Measurements from ENCODE around the gene WASF3. TPM values are rescaled to one million over a fixed set of nuclear protein-coding genes. Genes with fewer than 3 reads are reported as not detected.

WASF3 gene
- total RNA-seq, 2 experiments from 2014 or later = 0.37 to 0.44 TPM

DNA sequence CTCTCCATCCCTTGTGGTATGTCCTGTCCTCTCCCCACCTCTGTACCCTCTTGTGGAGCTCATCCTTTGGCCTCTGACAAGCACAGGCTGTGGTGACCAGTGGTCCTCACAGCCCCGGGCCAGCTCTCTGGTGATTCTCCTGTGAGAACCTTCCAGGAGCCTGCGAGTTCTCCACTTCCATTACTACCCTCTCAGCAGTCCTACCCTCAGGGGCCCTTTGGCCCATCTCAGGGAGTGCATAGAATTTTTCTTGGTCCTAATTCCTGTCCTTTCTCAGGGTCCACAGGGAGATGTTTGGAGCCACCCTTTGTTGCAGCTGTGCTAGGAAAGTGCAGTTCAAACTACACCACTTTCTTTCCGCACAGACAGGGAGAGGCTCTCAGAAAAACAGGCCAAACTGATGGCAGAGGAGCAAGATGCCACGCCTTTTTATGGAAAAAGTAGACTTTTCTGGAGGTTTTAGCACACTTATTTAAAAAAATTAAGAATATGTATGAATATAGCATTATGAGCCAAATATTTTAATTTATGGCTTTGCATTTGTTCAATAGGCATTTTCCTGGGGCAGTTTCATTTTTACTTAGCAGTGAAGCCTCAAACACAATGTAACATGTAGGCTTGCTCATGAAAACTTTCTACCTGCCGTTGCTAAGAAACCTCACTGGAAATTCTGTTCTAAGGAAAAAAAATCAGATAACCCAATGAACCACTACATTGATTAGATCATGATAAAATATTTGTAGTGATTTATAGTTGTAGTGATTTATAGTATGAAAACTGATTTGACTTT is 111.1 kb downstream of the WASF3 start:
- intact Hi-C loops (cut with DNase I, micrococcal nuclease) = no loop called here
- Mint-ChIP-seq H3K4me1 (no peaks in the 10 kb centered on the region), H3K27me3 (peaks cover 6% of the 10 kb centered on the region), H3K4me3 (no peak overlapping the region), H3K36me3 (ENCODE audit: low read depth) (no peaks in the 10 kb centered on the region), H3K9me3 (ENCODE audit: low read depth) (no peaks in the 10 kb centered on the region), H3K27ac (no peak overlapping the region)
- CTCF ChIA-PET = interaction anchor here (0.9 to 1.3 kb wide), 2 partner anchors 19 to 111 kb away, joined by 3 read pairs; partner anchors contain the start of gene WASF3
- POLR2A ChIA-PET = no interaction called here
- ATAC-seq = no peak
- no peak for DNase-seq

DNA sequence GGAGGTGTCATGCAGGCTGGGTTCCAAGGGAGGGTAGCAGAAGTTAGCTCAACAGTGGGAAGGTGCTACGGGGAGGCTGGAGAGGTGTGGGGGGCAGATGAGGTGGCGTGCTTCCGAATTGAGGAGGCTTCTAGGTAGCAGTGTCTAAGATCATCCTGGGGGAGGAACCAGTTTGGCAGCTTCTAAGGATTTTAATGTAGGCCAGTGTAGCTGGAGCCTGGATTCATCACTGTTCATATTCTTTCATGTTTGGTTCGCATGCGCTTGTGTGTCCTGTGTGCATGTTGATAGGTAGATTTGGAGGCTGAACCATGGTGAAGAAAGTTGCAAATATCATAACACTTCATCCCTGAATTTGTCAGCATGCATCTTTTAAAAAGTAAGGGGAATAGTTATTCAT is 116.4 kb downstream of the WASF3 start:
- peaks cover 8% of the 10 kb centered on the region for H3K27me3 Mint-ChIP-seq
- H3K27ac Mint-ChIP-seq = no peak overlapping the region
- no peak for ATAC-seq
- H3K4me1 Mint-ChIP-seq = no peaks in the 10 kb centered on the region
- DNase-seq = no peak
- H3K36me3 Mint-ChIP-seq (ENCODE audit: low read depth) = no peaks in the 10 kb centered on the region
- intact Hi-C loops (cut with DNase I, micrococcal nuclease) = no loop called here
- H3K4me3 Mint-ChIP-seq = no peak overlapping the region
- ChIA-PET POLR2A (no interaction called here), CTCF (no interaction called here)
- no peaks in the 10 kb centered on the region for H3K9me3 Mint-ChIP-seq (ENCODE audit: low read depth)

DNA sequence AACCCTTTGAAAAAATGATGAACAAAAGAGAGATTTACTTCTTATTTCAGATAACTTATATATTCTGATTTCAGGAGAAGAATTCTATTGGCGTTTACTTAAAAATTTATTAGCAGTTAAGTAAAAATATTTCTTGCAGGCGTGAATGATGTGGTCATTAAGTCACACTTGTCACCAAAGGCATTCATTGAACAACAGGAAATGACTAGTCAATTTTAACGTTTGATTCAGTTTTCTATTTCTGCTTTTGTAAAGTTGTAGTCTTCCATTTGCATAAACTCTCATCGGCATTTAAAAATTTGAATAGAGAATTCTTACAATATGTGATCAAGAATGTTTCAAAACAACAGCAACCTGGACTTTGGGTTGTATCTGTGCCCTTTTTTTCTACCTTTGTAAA is 119.7 kb downstream of the WASF3 start:
- H3K36me3 Mint-ChIP-seq (ENCODE audit: low read depth) = no peaks in the 10 kb centered on the region
- no peaks in the 10 kb centered on the region for H3K4me1 Mint-ChIP-seq
- no peak overlapping the region for H3K27ac Mint-ChIP-seq
- no peak for DNase-seq
- intact Hi-C loops (cut with DNase I, micrococcal nuclease) = no loop called here
- peaks cover 4% of the 10 kb centered on the region for H3K27me3 Mint-ChIP-seq
- ChIA-PET POLR2A (no interaction called here), CTCF (interaction anchor here (1.4 kb wide), 1 partner anchor 10 kb away, joined by 4 read pairs; no protein-coding TSS in a partner anchor)
- no peak overlapping the region for H3K4me3 Mint-ChIP-seq
- H3K9me3 Mint-ChIP-seq (ENCODE audit: low read depth) = no peaks in the 10 kb centered on the region
- ATAC-seq = no peak

DNA sequence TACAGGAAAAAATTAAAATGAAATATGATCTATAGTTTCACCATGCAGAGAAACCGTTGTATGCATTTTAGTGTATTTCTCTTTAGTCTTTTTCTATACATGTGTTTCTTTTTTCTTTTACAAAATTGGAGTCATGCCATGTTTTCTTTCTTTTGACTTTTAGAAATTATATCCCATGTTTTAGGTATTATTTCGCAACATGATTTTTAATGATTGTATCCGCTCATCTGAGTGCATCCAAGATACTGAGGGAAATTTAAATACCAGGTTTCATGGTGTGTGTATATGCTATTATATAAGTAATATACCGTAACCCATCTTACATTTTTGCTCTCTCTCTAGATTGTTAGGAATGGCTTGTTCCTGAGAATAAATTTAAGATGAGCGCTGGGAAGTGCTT is 120.8 kb downstream of the WASF3 start:
- H3K4me3 Mint-ChIP-seq = no peak overlapping the region
- intact Hi-C loops (cut with DNase I, micrococcal nuclease) = no loop called here
- no peaks in the 10 kb centered on the region for H3K9me3 Mint-ChIP-seq (ENCODE audit: low read depth)
- ATAC-seq (no peak), DNase-seq (no peak)
- CTCF ChIA-PET = interaction anchor here (1.4 kb wide), 1 partner anchor 11 kb away, joined by 4 read pairs; no protein-coding TSS in a partner anchor
- H3K4me1 Mint-ChIP-seq = no peaks in the 10 kb centered on the region
- no peaks in the 10 kb centered on the region for H3K36me3 Mint-ChIP-seq (ENCODE audit: low read depth)
- no peak overlapping the region for H3K27ac Mint-ChIP-seq
- H3K27me3 Mint-ChIP-seq = peaks cover 7% of the 10 kb centered on the region
- POLR2A ChIA-PET = no interaction called here

DNA sequence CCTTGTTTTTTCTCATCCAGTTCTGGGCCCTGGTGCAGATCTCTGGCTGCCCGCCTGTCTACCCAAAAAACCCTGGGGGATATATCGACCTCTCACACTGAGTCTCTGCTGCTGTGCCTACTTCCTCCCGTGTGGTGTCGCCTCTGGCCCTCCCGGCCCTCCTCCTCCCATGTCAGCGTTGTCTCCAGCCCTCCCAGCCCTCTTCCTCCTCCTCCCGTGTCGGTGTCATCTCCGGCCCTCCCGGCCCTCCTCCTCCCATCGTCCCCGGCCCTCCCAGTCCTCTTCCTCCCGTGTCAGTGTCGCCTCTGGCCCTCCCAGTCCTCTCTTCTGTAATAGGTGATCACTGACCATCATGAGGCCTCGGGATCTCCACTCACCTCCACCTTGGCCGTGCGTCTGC is 121.3 kb downstream of the WASF3 start:
- no peaks in the 10 kb centered on the region for H3K4me1 Mint-ChIP-seq
- no peaks in the 10 kb centered on the region for H3K9me3 Mint-ChIP-seq (ENCODE audit: low read depth)
- no peaks in the 10 kb centered on the region for H3K36me3 Mint-ChIP-seq (ENCODE audit: low read depth)
- no peak overlapping the region for H3K27ac Mint-ChIP-seq
- H3K27me3 Mint-ChIP-seq = peaks cover 6% of the 10 kb centered on the region
- ChIA-PET POLR2A (no interaction called here), CTCF (interaction anchor here (1.4 kb wide), 1 partner anchor 12 kb away, joined by 4 read pairs; no protein-coding TSS in a partner anchor)
- intact Hi-C loops (cut with DNase I, micrococcal nuclease) = no loop called here
- H3K4me3 Mint-ChIP-seq = no peak overlapping the region
- no peak for ATAC-seq
- no peak for DNase-seq

DNA sequence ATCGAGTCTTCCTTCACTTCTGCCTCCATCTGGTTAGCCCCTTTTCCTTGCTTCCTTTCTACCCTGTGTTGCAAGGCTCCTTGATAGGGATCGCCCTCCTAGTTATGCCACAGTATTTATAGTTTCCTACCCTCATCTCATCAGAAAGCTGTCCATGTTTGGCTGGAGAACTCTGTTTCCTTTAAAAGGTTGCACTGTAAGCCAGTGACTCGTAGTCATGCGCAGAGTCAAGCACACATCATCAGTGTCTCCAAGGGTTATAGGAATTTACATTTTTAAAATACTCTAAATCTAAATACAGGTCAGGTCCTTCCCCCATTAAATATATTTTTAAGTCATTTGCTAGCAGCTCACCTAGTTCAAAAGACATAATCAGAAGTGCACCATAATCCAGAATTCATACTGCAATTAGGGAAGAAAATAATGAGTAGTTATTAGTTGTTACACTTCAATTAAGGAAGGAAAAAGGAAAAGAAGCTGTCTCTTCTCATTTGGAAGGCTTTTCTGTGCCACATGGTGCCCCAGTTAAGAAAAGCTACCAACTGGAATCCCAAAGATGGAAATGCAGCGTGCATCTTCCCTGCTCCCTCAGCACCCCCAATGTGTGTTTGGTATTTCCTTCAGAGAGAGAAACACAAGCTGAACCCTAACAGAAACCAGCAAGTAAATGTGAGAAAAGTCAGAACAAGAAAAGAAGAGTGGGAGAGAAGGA is 122.1 kb downstream of the WASF3 start:
- ATAC-seq (no peak), DNase-seq (no peak)
- ChIA-PET CTCF (no interaction called here), POLR2A (no interaction called here)
- H3K9me3 Mint-ChIP-seq (ENCODE audit: low read depth) = no peaks in the 10 kb centered on the region
- no peaks in the 10 kb centered on the region for H3K36me3 Mint-ChIP-seq (ENCODE audit: low read depth)
- H3K27me3 Mint-ChIP-seq = peaks cover 4% of the 10 kb centered on the region
- no peak overlapping the region for H3K27ac Mint-ChIP-seq
- H3K4me1 Mint-ChIP-seq = no peaks in the 10 kb centered on the region
- intact Hi-C loops (cut with DNase I, micrococcal nuclease) = no loop called here
- H3K4me3 Mint-ChIP-seq = no peak overlapping the region

DNA sequence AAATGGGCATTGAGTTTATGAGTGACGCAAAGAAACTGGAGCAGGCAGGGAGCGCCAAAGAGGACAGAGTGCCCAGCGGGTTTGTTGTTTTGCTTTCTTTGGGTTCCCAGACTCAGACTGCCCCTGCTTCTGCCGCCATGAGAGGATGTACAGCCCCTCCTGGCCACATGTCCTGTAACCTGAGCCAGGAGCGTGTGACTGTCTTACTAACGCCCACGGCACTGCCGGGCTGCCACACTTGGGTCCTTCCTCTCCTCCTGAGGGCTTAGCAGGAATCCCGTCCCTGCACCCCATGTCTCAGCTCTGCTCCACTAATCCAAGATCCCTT is 122.6 kb downstream of the WASF3 start:
- ATAC-seq = no peak
- H3K36me3 Mint-ChIP-seq (ENCODE audit: low read depth) = no peaks in the 10 kb centered on the region
- peaks cover 6% of the 10 kb centered on the region for H3K27me3 Mint-ChIP-seq
- intact Hi-C loops (cut with DNase I, micrococcal nuclease) = no loop called here
- H3K27ac Mint-ChIP-seq = no peak overlapping the region
- H3K4me1 Mint-ChIP-seq = no peaks in the 10 kb centered on the region
- CTCF ChIA-PET = interaction anchor here (1.5 kb wide), 1 partner anchor 19 kb away, joined by 4 read pairs; no protein-coding TSS in a partner anchor
- no peak for DNase-seq
- H3K9me3 Mint-ChIP-seq (ENCODE audit: low read depth) = no peaks in the 10 kb centered on the region
- POLR2A ChIA-PET = no interaction called here
- H3K4me3 Mint-ChIP-seq = no peak overlapping the region

DNA sequence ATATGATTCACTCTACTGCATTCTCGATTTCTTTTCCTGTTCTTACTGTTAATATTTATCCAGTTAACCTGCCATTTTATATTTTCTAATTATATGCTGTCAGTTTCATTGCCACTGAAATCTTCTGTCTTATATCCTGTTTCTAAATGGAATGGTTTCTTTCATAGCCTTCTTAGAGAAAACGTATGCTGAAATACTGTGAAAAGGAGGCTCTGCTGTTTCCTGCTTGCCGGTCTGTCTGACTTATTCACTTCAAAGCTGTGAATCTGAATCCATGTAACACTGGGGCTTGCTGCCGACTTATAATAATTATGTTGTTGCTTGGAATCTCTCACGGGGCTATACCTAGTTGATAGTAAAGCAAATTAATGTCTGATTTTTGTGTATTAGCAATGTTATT is 123.1 kb downstream of the WASF3 start:
- Mint-ChIP-seq H3K27ac (no peak overlapping the region), H3K36me3 (ENCODE audit: low read depth) (no peaks in the 10 kb centered on the region)

DNA sequence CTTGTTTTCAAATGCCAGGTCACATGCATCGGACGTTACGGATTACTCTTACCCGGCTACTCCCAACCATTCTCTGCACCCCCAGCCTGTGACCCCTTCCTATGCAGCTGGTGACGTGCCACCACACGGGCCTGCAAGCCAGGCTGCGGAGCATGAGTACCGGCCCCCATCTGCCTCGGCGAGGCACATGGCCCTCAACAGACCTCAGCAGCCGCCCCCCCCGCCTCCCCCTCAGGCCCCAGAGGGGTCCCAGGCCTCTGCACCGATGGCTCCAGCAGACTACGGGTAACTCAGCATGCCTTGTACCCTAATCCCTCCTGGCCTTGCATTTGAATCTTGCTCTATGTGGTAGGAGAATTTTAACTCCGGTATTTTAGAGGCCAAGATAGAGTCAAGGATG is 123.6 kb downstream of the WASF3 start:
- ChIA-PET CTCF (interaction anchor here (0.5 to 1.5 kb wide), 2 partner anchors 18 to 526 kb away, joined by 3 to 4 read pairs; no protein-coding TSS in a partner anchor), POLR2A (no interaction called here)
- H3K4me1 Mint-ChIP-seq = no peaks in the 10 kb centered on the region
- no peaks in the 10 kb centered on the region for H3K9me3 Mint-ChIP-seq (ENCODE audit: low read depth)
- ATAC-seq (no peak), DNase-seq (no peak)
- no peak overlapping the region for H3K27ac Mint-ChIP-seq
- no peak overlapping the region for H3K4me3 Mint-ChIP-seq
- intact Hi-C loops (cut with DNase I, micrococcal nuclease) = no loop called here
- no peaks in the 10 kb centered on the region for H3K36me3 Mint-ChIP-seq (ENCODE audit: low read depth)
- peaks cover 6% of the 10 kb centered on the region for H3K27me3 Mint-ChIP-seq

More for the DNA sequence above, 123.1 kb downstream of the WASF3 start:
- intact Hi-C loops (cut with DNase I, micrococcal nuclease) = no loop called here
- POLR2A ChIA-PET = no interaction called here
- H3K4me3 Mint-ChIP-seq = no peak overlapping the region
- no peaks in the 10 kb centered on the region for H3K4me1 Mint-ChIP-seq
- DNase-seq (no peak), ATAC-seq (no peak)
- no peaks in the 10 kb centered on the region for H3K9me3 Mint-ChIP-seq (ENCODE audit: low read depth)
- peaks cover 6% of the 10 kb centered on the region for H3K27me3 Mint-ChIP-seq
- CTCF ChIA-PET = interaction anchor here (1.5 kb wide), 1 partner anchor 18 kb away, joined by 4 read pairs; no protein-coding TSS in a partner anchor

DNA sequence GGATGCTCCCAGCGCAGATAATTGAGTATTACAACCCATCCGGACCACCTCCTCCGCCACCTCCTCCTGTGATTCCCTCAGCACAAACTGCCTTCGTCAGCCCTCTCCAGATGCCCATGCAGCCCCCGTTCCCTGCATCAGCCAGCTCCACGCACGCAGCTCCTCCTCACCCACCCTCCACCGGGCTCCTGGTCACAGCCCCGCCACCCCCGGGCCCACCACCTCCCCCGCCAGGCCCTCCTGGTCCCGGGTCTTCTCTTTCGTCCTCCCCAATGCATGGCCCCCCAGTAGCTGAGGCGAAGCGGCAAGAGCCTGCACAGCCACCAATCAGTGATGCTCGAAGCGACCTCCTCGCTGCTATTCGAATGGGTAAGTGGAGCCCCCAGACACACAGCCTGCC is 125.1 kb downstream of the WASF3 start:
- intact Hi-C loops (cut with DNase I, micrococcal nuclease) = no loop called here
- Mint-ChIP-seq H3K27ac (no peak overlapping the region), H3K27me3 (peaks cover 6% of the 10 kb centered on the region), H3K4me3 (no peak overlapping the region), H3K9me3 (ENCODE audit: low read depth) (no peaks in the 10 kb centered on the region), H3K4me1 (no peaks in the 10 kb centered on the region), H3K36me3 (ENCODE audit: low read depth) (no peaks in the 10 kb centered on the region)
- no peak for DNase-seq
- ChIA-PET POLR2A (no interaction called here), CTCF (no interaction called here)
- ATAC-seq = no peak

DNA sequence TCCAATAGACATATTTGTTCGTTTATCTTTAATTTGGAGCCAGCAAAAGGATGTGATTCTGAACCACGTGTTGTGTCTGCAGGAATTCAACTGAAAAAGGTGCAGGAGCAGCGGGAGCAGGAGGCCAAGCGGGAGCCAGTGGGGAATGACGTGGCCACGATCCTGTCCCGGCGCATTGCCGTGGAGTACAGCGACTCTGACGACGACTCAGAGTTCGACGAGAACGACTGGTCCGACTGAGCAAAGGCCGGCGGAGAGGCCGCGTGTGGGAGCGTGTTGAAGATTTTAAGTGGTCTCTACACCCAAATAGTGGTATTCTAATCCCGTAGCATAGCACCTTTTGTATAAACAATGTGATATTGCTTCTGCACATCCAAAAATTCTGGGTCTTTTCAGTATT is 128.1 kb downstream of the WASF3 start:
- intact Hi-C loops (cut with DNase I, micrococcal nuclease) = no loop called here
- Mint-ChIP-seq H3K27me3 (peaks cover 8% of the 10 kb centered on the region), H3K27ac (no peak overlapping the region), H3K9me3 (ENCODE audit: low read depth) (peaks cover 7% of the 10 kb centered on the region), H3K4me1 (no peaks in the 10 kb centered on the region), H3K4me3 (no peak overlapping the region), H3K36me3 (ENCODE audit: low read depth) (no peaks in the 10 kb centered on the region)
- CTCF ChIA-PET = interaction anchor here (0.6 to 1.3 kb wide), 2 partner anchors 13 to 189 kb away, joined by 3 to 7 read pairs; no protein-coding TSS in a partner anchor
- POLR2A ChIA-PET = no interaction called here
- ATAC-seq (no peak), DNase-seq (no peak)

DNA sequence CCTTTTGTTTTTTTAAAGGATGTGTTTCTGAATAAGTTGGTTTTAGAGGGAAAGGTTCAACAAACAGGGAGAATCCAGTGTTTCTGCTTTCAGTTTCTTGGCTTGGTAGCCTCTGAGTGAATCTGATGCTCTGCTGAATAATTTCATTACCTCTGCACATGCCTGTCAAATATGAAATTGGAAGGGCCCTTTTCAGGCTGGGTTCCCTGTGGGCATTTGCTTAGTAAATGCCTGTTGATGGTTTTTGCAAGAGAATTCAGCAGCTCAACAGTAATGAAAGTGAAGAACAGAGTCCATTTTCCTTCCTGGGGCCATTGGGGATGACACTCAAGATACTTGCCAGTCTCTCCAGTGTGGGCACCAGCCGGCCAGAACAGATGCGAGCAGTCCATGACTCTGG is 128.8 kb downstream of the WASF3 start:
- H3K4me3 Mint-ChIP-seq = no peak overlapping the region
- ChIA-PET POLR2A (no interaction called here), CTCF (interaction anchor here (2.6 kb wide), 1 partner anchor 12 kb away, joined by 10 read pairs; no protein-coding TSS in a partner anchor)
- no peak for ATAC-seq
- H3K4me1 Mint-ChIP-seq = no peaks in the 10 kb centered on the region
- H3K27me3 Mint-ChIP-seq = peaks cover 8% of the 10 kb centered on the region
- H3K27ac Mint-ChIP-seq = no peak overlapping the region
- peaks cover 13% of the 10 kb centered on the region for H3K9me3 Mint-ChIP-seq (ENCODE audit: low read depth)
- no peak for DNase-seq
- intact Hi-C loops (cut with DNase I, micrococcal nuclease) = no loop called here
- no peaks in the 10 kb centered on the region for H3K36me3 Mint-ChIP-seq (ENCODE audit: low read depth)
